GM18907 (cell line): ENCODE measurements around the gene FAM107B.
"Not testable (repeated sequence)": the region's sequence is repeated elsewhere in the genome, so short reads cannot be mapped to it uniquely, and the experiment has no call there.

Source experiments
- ATAC-seq: cut with Tn5 transposase; IDR thresholded peaks from one replicate; pipeline ENCODE4 v1.9.1; 2021; ENCODE audit warnings: mild to moderate bottlenecking, moderate library complexity; ENCODE audit not compliant: unreplicated experiment

Gene FAM107B

DNA sequence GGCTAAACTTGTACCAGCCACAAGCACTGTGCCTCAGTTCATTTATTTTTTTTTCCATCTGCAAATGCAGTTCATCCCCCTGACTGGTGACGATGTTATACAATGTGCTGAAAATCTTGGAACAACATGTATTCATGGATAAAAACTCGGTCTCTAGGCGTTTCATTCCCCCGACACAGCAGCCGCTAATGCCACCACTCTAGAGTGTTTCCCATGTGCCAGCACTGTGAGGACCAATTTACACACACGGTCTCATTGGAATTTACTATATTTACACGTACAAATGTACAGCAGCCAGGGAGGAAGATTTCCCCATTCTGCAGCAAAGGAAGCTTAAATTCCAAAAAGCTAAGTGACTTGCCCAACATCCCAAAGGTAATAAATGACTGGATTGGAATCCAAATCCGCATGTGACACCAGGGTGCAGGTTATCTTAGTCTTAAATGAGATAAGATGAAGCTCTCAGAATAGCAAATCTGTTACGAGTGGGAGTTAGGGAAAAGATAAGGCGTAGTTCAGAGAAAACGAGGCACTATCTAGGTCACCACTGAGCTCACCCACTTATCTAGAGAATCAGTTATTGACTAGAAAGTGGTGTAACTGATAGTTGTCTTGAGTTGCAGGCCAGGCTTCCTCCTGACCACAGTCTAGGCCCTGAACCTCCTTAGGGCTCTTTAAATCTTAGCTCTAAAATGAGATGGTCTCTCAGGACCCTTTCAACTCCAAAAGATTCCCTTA, 36.7 kb downstream of the FAM107B start:
- no peak for ATAC-seq

DNA sequence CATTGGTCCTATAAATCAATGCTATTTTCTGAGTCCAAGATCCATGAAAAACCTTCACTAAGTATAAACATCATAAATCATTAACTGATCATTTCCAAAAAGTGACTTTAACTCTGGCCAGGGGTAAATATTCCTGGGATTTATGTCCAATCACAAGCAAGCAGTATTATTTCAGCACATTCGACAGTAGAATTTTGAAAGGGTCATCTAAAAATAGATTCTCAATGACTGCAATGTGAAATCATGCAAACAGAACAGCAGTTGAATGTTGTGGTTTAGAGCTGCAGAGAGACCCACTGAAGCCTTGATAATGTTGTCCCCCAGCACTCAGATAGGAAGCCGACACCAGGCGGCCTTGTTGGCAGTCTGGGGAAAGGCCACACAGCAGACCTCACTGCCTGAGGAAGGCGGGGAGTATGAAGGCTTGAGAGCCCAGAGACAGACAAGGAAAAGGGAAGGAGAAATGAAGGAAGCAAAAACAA, 38.1 kb downstream of the FAM107B start:
- ATAC-seq, result no peak

DNA sequence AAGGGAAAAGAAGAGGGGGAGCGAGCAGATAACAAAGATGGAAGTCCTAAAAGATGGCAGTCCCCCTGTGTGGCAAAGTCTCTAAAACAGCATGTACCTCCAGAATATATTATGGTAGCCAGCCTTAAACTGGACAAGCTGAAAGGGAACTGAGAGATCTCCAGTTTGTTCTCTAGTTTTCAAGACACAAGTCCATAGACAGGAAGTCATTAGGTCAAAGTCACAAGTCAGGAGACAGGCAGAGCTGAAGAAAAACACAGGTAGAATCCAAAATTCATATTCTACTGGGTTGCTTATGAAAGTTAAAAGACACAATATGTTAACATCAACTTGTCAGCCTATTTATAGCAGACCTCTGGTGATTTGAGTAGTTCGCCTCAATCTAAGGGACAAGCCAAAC, 38.7 kb downstream of the FAM107B start:
- ATAC-seq, result no peak

- ATAC-seq, result no peak
Measured at GRCh38 chr10:14731875-14732512, 42.7 kb downstream of the FAM107B start.

DNA sequence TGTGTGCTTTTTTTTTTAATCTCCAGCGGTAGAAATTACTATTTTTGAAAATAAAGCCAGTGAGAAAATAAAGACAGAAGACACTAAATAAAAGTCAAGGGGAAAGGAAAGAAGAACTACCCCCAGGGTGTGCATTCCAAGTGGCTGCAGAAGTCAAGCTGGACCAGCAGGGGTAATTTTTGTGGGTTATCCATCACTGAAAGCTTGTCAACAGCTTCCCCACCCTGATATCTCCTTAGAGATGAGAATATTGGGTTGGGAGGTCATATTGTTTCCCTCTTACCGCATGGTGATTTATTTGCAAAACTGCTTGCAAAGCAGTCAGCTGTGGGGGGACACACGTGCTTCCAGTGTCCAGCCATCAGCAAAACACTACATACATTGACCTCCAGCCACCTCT, 46.4 kb downstream of the FAM107B start:
- no peak for ATAC-seq

DNA sequence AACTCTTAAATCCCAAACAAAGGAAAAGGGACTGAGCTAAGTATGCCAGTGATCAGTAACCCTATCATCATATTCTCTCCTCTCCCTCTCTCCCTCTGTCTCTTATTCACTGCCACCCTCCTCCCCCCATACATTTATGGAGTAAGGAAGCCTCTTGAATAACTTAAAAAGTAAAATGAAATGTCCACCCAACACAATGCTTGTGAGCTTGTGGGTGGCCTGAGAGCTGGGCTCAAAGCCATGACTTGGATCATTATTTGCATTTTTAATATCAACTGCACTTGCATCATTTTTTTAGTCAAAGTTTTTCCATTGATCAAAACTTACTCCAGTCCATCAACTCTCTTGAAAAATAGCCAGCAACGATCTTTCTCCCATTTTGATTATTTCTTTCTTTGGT, 46.8 kb downstream of the FAM107B start:
- ATAC-seq, result no peak

DNA sequence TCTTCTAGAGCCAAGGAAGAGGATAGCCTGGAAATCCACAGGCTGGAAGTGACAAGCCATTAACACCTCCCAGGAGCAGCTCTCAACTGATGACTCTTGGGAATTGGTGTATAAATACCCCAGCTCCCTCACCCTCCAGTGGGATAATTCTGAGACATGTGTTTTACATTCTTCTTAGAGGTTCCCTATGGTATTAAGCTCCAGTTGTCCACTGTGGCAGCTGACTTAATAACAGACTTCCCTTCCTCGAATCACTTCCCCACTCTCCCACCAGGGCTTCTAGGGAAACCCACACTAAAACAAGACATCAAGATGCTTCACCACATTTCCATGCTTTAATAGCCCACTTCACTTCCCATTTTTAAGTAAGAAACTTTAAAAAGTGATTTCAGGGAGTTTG, 47.2 kb downstream of the FAM107B start:
- no peak for ATAC-seq

- ATAC-seq, result no peak
Measured at GRCh38 chr10:14724931-14725330, 49.8 kb downstream of the FAM107B start.

DNA sequence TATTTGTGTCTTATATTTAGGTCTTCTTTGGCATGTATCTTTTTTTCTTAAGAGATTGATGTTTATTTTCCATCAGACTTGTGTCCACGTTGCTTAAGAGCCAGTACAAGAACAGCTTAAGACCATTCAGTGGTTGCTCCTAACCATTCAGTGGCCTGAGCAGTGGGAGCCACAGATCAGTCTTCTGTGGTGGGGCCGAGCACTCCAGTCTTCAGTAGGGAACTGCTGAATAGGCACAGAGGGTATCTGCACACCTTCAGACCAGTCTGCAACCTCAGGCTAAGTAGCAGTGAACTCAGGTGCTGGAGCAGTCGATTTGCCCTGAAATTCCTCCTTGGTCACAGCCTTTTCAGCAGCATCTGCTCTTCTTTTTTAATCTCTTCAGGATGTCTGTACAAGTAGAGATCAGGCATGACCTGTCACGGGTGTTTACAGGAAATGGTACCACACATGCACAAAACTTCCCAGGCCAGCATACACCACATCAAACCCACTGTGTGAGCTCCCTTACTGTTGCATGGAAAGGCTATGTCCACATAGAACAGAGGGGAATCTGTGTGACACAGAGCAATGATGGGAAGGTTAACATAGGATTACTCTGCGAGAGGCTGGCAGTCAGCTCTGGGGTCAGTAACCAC, 51.5 kb downstream of the FAM107B start:
- ATAC-seq, result no peak

GRCh38 chr10:14717552-14717951, 57.1 kb downstream of the FAM107B start:
- no peak for ATAC-seq

- ATAC-seq, result no peak
Measured at GRCh38 chr10:14712991-14713424, 61.7 kb downstream of the FAM107B start.

DNA sequence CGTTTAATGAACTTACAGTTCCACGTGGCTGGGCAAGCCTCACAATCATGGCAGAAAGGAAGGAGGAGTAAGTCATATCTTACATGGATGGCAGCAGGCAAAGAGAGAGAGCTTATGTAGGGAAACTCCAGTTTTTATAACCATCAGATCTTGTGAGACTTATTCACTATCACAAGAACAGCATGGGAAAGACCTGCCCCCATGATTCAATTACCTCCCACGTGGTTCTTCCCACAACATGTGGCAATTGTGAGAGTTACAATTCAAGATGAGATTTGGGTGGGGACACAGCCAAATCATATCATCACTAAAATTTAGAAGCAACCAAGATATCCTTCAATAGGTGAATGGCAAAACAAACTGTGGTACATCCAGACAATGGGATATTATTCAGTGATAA, 65.4 kb downstream of the FAM107B start:
- ATAC-seq, result not testable (repeated sequence)

DNA sequence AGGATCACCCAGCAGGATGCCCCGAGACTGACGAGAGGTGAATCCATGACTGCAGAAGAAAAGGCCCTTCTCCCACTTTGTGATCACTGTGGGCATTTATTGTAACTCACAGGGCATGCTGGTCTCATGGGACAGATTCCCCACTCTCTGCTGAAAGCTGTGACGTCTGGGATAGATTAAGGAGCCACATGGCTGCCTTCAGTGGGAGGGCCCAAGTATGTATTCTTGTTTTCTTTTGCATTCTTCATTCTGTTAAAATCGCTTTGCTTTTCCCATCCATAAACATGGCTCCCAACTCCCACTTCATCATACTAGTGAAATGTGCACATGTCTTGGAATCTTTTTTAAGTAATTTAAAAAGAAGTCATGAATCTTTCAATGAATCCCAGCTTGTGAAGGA, 67.2 kb downstream of the FAM107B start:
- no peak for ATAC-seq

GRCh38 chr10:14705548-14706230, 69.0 kb downstream of the FAM107B start:
- ATAC-seq, result no peak

DNA sequence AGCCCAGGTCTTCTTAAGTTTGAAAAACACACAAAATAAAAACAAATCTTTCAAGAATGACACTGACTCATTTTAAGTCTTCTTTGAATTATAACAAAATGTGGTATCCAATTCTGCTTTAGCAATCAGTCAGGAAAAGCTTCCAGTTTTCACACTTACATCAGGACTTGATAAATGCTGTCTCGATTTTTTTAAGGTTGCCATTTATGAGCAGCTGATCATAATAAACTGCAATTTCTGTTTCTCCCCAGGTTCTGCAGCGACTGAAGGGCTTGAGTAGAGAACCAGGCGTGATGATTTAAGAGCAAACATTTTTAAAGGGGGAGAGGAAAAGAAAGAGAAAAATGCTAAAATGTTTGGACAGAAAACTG, 71.1 kb downstream of the FAM107B start:
- no peak for ATAC-seq

- ATAC-seq, result no peak
Measured at GRCh38 chr10:14701466-14701865, 73.2 kb downstream of the FAM107B start.

DNA sequence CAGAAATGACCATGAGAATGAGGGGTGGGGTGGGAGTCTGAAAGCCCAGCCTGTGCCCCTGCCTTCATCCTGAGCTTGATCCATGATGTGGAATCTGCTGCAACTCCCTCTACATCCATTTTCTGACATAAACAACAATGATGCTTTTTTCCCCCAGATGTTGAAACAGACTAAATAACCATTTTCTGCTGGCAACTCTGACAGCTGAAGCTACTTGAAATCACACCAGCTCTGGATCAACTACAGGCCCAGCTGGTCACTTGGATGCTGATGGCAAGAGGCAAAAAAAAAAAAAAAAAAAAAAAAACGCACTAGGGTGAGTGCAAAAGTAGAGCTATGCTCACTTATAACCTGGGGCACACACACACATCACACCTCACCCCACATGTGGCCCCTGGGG, 74.2 kb downstream of the FAM107B start:
- ATAC-seq, result no peak

DNA sequence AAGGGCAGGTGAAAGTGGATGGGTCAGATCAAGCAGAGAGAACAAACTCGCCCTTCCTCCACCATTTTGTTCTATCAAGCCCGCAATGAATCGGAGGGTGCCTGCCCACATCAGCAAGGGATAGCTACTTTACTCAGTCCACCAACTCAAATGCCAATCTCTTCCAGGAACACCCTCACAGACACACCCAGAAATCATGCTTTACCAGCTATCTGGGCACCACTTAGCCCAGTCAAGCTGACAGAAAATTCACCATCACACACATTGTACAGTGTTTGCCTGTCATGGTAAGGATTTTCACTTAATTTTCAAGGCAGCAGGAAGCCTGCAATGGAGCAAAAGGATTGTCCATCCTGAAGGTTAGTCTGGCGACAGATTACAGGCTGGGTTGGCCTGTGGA, 75.2 kb downstream of the FAM107B start:
- ATAC-seq, result no peak

DNA sequence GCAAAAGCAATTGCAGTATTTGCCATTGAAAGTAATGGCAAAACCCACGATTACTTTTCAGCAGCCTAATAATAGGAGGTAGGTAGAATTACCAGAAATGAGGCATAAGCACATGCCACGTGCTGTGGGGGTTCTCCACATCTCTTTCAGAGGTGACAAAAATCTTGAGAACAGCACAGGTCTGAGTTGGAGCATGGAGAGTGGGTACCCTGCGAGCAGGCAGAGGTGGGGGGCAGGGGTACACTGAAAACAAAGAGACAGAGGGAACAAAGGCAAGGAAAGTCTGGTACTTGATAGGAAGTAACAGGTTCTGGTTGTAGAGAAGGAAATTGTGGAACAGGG, 75.9 kb downstream of the FAM107B start:
- no peak for ATAC-seq

GRCh38 chr10:14698111-14698828, 76.4 kb downstream of the FAM107B start:
- ATAC-seq, result no peak

DNA sequence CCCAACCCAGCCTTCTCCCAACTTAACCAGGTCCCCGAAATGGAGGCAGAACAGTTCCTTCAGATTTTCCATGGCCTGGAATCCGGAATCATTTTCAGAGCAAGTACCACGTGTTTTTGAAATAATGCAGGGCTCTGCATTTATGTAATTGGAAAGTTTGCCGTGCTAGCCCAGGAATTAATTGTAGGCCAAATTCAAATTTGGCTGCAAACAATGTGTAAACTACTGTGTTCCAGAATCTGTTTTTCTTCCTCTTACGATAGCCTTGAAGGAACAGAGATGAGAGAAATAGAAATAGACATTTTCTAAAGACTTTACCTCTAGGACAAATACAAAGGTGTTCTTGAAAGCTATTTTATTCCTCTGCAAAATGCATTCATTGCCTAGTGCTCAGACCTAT, 77.4 kb downstream of the FAM107B start:
- no peak for ATAC-seq
